Tibial artery (tissue), 4 donors: ENCODE measurements around the gene RBMS3.

Experiments used
- DNase-seq, 2 donors: peaks; one replicate each; pipeline ENCODE4 v3.0.0-alpha.2; 2019
- H3K27ac ChIP-seq, 2 donors: fragments of 200-600 bp; sonication (generic) in 1 of 2; 1 replicate in 1 of 2; 2 replicates in 1 of 2; pipeline ENCODE4 v1.5.1; 2018 to 2019; ENCODE audit warnings: mild to moderate bottlenecking in 1 of 2
- H3K27me3 ChIP-seq, 2 donors: fragments of 200-600 bp; sonication (generic) in 1 of 2; one replicate each; pipeline versions ENCODE4 v1.5.1 to v1.6.0; 2016 to 2019
- H3K36me3 ChIP-seq, 3 donors: fragments of 200-600 bp; sonication (generic) in 2 of 3; one replicate each; pipeline ENCODE4 v1.5.1; 2016 to 2019; ENCODE audit warnings: mild to moderate bottlenecking in 2 of 3
- H3K4me1 ChIP-seq, 4 donors: fragments of 200-600 bp; sonication (generic) in 2 of 4; 1 replicate in 3 of 4; 2 replicates in 1 of 4; pipeline ENCODE4 v1.5.1; 2016 to 2019
- H3K4me3 ChIP-seq, 2 donors: fragments of 200-600 bp; sonication (generic) in 1 of 2; 1 replicate in 1 of 2; 2 replicates in 1 of 2; pipeline ENCODE4 v1.5.1; 2018 to 2019; ENCODE audit warnings: mild to moderate bottlenecking in 2 of 2
- H3K9me3 ChIP-seq, 3 donors: fragments of 200-600 bp; sonication (generic) in 1 of 3; one replicate each; pipeline ENCODE4 v1.5.1; 2016 to 2019
- intact Hi-C: fragments of 100-400 bp; cut with DNase I; formaldehyde crosslinking; loops from one replicate; pipeline ENCODE4 v1.15.0; 2023; ENCODE audit warnings: low total_unique reads
- TF ChIP-seq, protein P1 (sequence below), 2 experiments: fragments of 200-600 bp in 1 of 2; fragments of 450-650 bp in 1 of 2; IDR thresholded peaks; one replicate each; pipeline ENCODE4 v1.5.1; 2017 to 2019; ENCODE audit warnings: antibody characterized with exemption in 2 of 2, mild to moderate bottlenecking in 1 of 2, moderate library complexity in 1 of 2

Gene RBMS3

GRCh38 chr3:29590012-29590411, 309.1 kb downstream of the RBMS3 start:
- DNase-seq: no peak
- TF ChIP-seq, protein P1, sequence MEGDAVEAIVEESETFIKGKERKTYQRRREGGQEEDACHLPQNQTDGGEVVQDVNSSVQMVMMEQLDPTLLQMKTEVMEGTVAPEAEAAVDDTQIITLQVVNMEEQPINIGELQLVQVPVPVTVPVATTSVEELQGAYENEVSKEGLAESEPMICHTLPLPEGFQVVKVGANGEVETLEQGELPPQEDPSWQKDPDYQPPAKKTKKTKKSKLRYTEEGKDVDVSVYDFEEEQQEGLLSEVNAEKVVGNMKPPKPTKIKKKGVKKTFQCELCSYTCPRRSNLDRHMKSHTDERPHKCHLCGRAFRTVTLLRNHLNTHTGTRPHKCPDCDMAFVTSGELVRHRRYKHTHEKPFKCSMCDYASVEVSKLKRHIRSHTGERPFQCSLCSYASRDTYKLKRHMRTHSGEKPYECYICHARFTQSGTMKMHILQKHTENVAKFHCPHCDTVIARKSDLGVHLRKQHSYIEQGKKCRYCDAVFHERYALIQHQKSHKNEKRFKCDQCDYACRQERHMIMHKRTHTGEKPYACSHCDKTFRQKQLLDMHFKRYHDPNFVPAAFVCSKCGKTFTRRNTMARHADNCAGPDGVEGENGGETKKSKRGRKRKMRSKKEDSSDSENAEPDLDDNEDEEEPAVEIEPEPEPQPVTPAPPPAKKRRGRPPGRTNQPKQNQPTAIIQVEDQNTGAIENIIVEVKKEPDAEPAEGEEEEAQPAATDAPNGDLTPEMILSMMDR (IDR thresholded peaks at IDR 0.05): no peak
- H3K27me3 ChIP-seq: no peaks in the 10 kb centered on the region
- no peak overlapping the region for H3K27ac ChIP-seq
- intact Hi-C loops: no loop called here
- no peaks in the 10 kb centered on the region for H3K36me3 ChIP-seq
- H3K9me3 ChIP-seq: no peaks in the 10 kb centered on the region
- no peak overlapping the region for H3K4me3 ChIP-seq
- peaks cover 0 to 27% (median 0%) of the 10 kb centered on the region in 4 donors for H3K4me1 ChIP-seq

- H3K4me3 ChIP-seq: no peak overlapping the region
- TF ChIP-seq, protein P1 (IDR thresholded peaks at IDR 0.05): no peak
- intact Hi-C loops: no loop called here
- H3K36me3 ChIP-seq: no peaks in the 10 kb centered on the region
- no peak for DNase-seq
- peaks cover 0 to 27% (median 0%) of the 10 kb centered on the region in 4 donors for H3K4me1 ChIP-seq
- no peak overlapping the region for H3K27ac ChIP-seq
- H3K27me3 ChIP-seq: no peaks in the 10 kb centered on the region
- H3K9me3 ChIP-seq: no peaks in the 10 kb centered on the region
These were observed 309.6 kb downstream of the RBMS3 start for GRCh38 chr3:29590461-29590860.

DNA sequence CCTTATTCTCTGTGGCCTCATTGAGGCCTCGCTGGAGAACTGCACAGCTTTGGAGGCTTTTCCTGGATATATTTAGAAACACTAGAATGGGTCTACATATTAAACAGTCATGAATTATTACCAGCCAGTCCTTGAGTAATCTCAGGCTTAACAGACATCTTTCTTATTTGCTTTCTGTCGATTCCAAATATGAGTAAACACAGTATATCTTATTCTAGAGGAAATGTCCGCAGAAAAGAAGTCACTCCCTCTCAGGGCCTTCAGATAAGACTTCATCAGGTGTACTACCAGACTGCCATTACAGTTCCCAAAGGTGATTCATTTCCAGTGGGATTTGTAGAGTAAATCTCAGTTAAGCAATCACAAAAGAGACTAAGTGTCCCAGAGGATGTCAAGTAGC, 310.7 kb downstream of the RBMS3 start:
- no peaks in the 10 kb centered on the region for H3K9me3 ChIP-seq
- no peaks in the 10 kb centered on the region for H3K27me3 ChIP-seq
- H3K27ac ChIP-seq: no peak overlapping the region
- no peaks in the 10 kb centered on the region for H3K36me3 ChIP-seq
- no peak for DNase-seq
- H3K4me1 ChIP-seq: peaks cover 0 to 27% (median 0%) of the 10 kb centered on the region in 4 donors
- TF ChIP-seq, protein P1 (IDR thresholded peaks at IDR 0.05): no peak
- no peak overlapping the region for H3K4me3 ChIP-seq
- intact Hi-C loops: no loop called here

- Histone ChIP-seq H3K9me3 (no peaks in the 10 kb centered on the region), H3K27me3 (no peaks in the 10 kb centered on the region), H3K4me3 (no peak overlapping the region), H3K36me3 (no peaks in the 10 kb centered on the region), H3K4me1 (peaks cover 0 to 27% (median 0%) of the 10 kb centered on the region in 4 donors), H3K27ac (no peak overlapping the region)
- intact Hi-C loops: no loop called here
- TF ChIP-seq, protein P1 (IDR thresholded peaks at IDR 0.05): no peak
- DNase-seq: no peak
These were observed 312.9 kb downstream of the RBMS3 start for GRCh38 chr3:29593802-29594201.

DNA sequence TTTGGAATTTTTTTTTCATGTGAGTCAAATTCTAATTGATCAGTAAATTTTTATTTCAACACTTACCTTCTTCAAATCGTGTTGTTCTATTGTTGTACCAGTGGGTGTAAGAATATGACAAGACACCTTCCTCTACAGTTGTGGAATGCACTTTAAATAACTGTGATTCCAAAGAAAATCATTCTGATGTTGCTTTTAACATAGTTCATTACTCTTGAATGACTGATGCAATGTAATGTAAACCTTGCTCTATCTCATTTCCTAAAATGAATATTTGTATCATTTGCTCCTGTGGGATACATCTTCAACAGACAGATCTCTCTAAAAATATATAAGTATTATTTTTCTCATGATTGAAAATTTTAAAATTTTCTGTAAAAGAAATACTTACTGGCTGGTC, 313.4 kb downstream of the RBMS3 start:
- Histone ChIP-seq H3K4me3 (no peak overlapping the region), H3K4me1 (peaks cover 0 to 25% (median 0%) of the 10 kb centered on the region in 4 donors), H3K36me3 (no peaks in the 10 kb centered on the region), H3K27ac (no peak overlapping the region), H3K9me3 (no peaks in the 10 kb centered on the region), H3K27me3 (no peaks in the 10 kb centered on the region)
- TF ChIP-seq, protein P1 (IDR thresholded peaks at IDR 0.05): no peak
- DNase-seq: no peak
- intact Hi-C loops: no loop called here
